Measurements from ENCODE around the gene REXO4. TPM values are rescaled to one million over a fixed set of nuclear protein-coding genes. Genes with fewer than 3 reads are reported as not detected.

REXO4 gene
- total and polyA plus RNA-seq, 2 donors (not counting 3 experiments of a cell fraction or from before 2014, with no cell fraction given): 19.5 to 29.5 TPM

DNA sequence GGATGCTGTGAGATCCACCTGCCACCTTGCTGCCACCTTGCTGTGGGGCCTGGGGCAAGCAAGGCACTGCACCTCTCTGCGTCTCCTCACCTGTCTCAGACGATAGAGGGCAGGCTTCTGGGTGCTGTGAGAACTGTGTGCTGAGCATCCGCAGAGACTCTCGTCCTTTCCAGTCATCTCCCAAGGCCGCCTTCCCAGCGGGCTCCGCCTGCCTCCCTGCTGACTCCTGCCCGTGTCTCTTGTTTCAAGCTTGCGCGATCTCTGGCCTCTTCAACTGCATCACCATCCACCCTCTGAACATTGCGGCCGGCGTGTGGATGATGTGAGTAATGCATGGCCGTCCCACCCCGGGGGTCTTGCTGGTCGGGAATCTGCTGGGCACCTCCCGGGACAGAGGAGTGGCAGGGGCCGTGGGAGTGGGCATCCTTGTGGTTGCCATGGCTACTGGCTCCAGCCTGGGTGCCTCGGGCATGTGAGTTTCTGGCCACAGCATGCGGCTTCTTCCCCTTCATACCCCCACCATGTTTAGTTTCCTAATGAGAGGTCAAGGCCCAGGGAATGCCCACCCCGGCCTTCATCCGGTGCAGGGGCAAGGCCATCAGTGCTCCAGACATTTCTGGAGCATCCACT, 45.5 kb upstream of the REXO4 start:
- no peak overlapping the region for H3K4me2 ChIP-seq (ENCODE audit: insufficient read depth, low read length)
- H3K36me3 ChIP-seq (ENCODE audit: control insufficient read depth in 2 of 2, extremely low read depth in 1 of 2, insufficient read depth in 2 of 2, low read length in 2 of 2): no peaks in the 10 kb centered on the region
- H3K9me1 ChIP-seq (replicated peaks; ENCODE audit: control insufficient read depth, extremely low read depth, insufficient read depth, low read length): no peaks in the 10 kb centered on the region
- DNase-seq (ENCODE audit: low read depth, low spot score) (no peak), FAIRE-seq (no peak)
- no TSS peak for BruUV-seq (replicated peaks)
- dilution Hi-C loops (cut with MboI; ENCODE audit: extremely low pct_ligation_motif_present, low sequenced_read_pairs) (no loop called here), intact Hi-C loops (cut with micrococcal nuclease) (no loop called here)
- H4K20me1 ChIP-seq (replicated peaks; ENCODE audit: control insufficient read depth, extremely low read depth, insufficient read depth, low read length): no peaks in the 10 kb centered on the region
- no peak overlapping the region for H2AFZ ChIP-seq (ENCODE audit: low read depth, low read length)
- H3K27ac ChIP-seq (ENCODE audit: insufficient read depth, low read depth, low read length): no peak overlapping the region
- H3K79me2 ChIP-seq (ENCODE audit: control insufficient read depth, insufficient read depth, low read length): no peaks in the 10 kb centered on the region
- ChIA-PET CTCF (no interaction called here), POLR2A (no interaction called here)
- TF ChIP-seq GATA2 (IDR thresholded peaks at IDR 0.05; ENCODE audit: insufficient read depth, insufficient read length, low read depth, low read length): no peak
- TF ChIP-seq, protein P1, sequence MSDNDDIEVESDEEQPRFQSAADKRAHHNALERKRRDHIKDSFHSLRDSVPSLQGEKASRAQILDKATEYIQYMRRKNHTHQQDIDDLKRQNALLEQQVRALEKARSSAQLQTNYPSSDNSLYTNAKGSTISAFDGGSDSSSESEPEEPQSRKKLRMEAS (IDR thresholded peaks at IDR 0.05; ENCODE audit: insufficient read depth, insufficient read length): no peak
- TF ChIP-seq, protein P2, sequence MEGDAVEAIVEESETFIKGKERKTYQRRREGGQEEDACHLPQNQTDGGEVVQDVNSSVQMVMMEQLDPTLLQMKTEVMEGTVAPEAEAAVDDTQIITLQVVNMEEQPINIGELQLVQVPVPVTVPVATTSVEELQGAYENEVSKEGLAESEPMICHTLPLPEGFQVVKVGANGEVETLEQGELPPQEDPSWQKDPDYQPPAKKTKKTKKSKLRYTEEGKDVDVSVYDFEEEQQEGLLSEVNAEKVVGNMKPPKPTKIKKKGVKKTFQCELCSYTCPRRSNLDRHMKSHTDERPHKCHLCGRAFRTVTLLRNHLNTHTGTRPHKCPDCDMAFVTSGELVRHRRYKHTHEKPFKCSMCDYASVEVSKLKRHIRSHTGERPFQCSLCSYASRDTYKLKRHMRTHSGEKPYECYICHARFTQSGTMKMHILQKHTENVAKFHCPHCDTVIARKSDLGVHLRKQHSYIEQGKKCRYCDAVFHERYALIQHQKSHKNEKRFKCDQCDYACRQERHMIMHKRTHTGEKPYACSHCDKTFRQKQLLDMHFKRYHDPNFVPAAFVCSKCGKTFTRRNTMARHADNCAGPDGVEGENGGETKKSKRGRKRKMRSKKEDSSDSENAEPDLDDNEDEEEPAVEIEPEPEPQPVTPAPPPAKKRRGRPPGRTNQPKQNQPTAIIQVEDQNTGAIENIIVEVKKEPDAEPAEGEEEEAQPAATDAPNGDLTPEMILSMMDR (IDR thresholded peaks at IDR 0.05; ENCODE audit: extremely low read depth in 1 of 2, insufficient read depth in 1 of 2, low read depth in 1 of 2, low read length in 2 of 2): no peak
- no peak for TF ChIP-seq POLR2A (IDR thresholded peaks at IDR 0.05; ENCODE audit: low read depth, low read length)
- no peak for TF ChIP-seq EZH2 (IDR thresholded peaks at IDR 0.05; ENCODE audit: borderline replicate concordance, low read depth, low read length, severe bottlenecking)
- TF ChIP-seq MYC (IDR thresholded peaks at IDR 0.05; ENCODE audit: low read depth, low read length): no peak
- TF ChIP-seq POLR2AphosphoS5 (IDR thresholded peaks at IDR 0.05; ENCODE audit: insufficient read depth, low read depth, low read length): no peak
- TF ChIP-seq JUN (IDR thresholded peaks at IDR 0.05; ENCODE audit: borderline replicate concordance, insufficient read depth, insufficient read length, low read depth): no peak
- TF ChIP-seq FOS (IDR thresholded peaks at IDR 0.05; ENCODE audit: borderline replicate concordance, insufficient read depth, low read length): no peak
- peaks cover 9% of the 10 kb centered on the region for H3K4me1 ChIP-seq (ENCODE audit: control insufficient read depth, extremely low read depth, insufficient read depth, low read length)
- no peaks in the 10 kb centered on the region for H3K9me3 ChIP-seq (replicated peaks; ENCODE audit: control insufficient read depth, insufficient read depth, low read length)
- no peak overlapping the region for H3K9ac ChIP-seq (replicated peaks; ENCODE audit: extremely low read depth, insufficient read depth, low read length)
- no peak overlapping the region for H3K4me3 ChIP-seq (replicated peaks in 1 of 3; ENCODE audit: insufficient read depth in 1 of 3, low read depth in 1 of 3, low read length in 3 of 3)
- no peaks in the 10 kb centered on the region for H3K27me3 ChIP-seq (ENCODE audit: control insufficient read depth in 2 of 2, insufficient read depth in 2 of 2, low read length in 2 of 2)

Measured in endothelial cell of umbilical vein (primary cell).